Mammary epithelial cell (primary cell): ENCODE measurements around the gene ARHGAP15.

Experiments used
- CTCF ChIP-seq, 2 donors: IDR thresholded peaks in 1 of 2; conservative IDR thresholded peaks in 1 of 2; 2 replicates each; pipeline ENCODE4 v1.5.1; 2011 to 2012; ENCODE audit warnings: inconsistent platforms in 2 of 2, low read length in 2 of 2, mild to moderate bottlenecking in 2 of 2, control low read depth in 1 of 2, low read depth in 1 of 2; ENCODE audit not compliant: insufficient read depth in 1 of 2; ENCODE audit errors: extremely low read depth in 1 of 2
- EZH2 ChIP-seq: IDR thresholded peaks from 2 replicates; pipeline ENCODE4 v1.6.1; 2012; ENCODE audit warnings: low read length, inconsistent platforms, borderline replicate concordance

- TF ChIP-seq CTCF (conservative IDR thresholded peaks at IDR 0.05 in 1 of 2, IDR thresholded peaks at IDR 0.05 in 1 of 2; ENCODE audit: extremely low read depth in 1 of 2, insufficient read depth in 1 of 2, low read depth in 1 of 2, low read length in 2 of 2) (no peak), EZH2 (no peak)
These were observed 642.7 kb downstream of the ARHGAP15 start for GRCh38 chr2:143771939-143772338.
